Fibroblast of lung (primary cell): ENCODE measurements around the gene RAB20.
"Not testable (repeated sequence)": the region's sequence is repeated elsewhere in the genome, so short reads cannot be mapped to it uniquely, and the experiment has no call there.

Experiments
- CTCF ChIP-seq, 2 donors: IDR thresholded peaks in 1 of 2; conservative IDR thresholded peaks in 1 of 2; 1 replicate in 1 of 2; 2 replicates in 1 of 2; pipeline ENCODE4 v1.5.1; 2011 to 2012; ENCODE audit warnings: low read length in 2 of 2, control low read depth in 1 of 2, inconsistent platforms in 1 of 2, low read depth in 1 of 2, mild to moderate bottlenecking in 1 of 2
- EZH2 ChIP-seq: IDR thresholded peaks from 2 replicates; pipeline ENCODE4 v1.5.1; 2012; ENCODE audit warnings: low read length, control low read depth, mild to moderate bottlenecking; ENCODE audit errors: missing control alignments

- not testable (repeated sequence) for TF ChIP-seq EZH2; CTCF (conservative IDR thresholded peaks at IDR 0.05 in 1 of 2, IDR thresholded peaks at IDR 0.05 in 1 of 2; ENCODE audit: low read depth in 1 of 2, low read length in 2 of 2)
Observed at GRCh38 chr13:110569962-110570361, 8.4 kb upstream of the RAB20 start.
